K562 (cell line): Measurements from ENCODE around the gene GPATCH4. TPM values are rescaled to one million over a fixed set of nuclear protein-coding genes. Genes with fewer than 3 reads are reported as not detected.

Experiments
- ATF2 ChIP-seq: sonication (generic); formaldehyde crosslinking; IDR thresholded peaks from 2 replicates; pipeline ENCODE4 v1.8.1; 2022; ENCODE audit warnings: missing genetic modification reagents
- BRCA1 ChIP-seq, 2 experiments: fragments of 450-650 bp in 1 of 2; sonication (generic) in 1 of 2; formaldehyde crosslinking in 1 of 2; IDR thresholded peaks; 2 replicates each; pipeline versions ENCODE4 v1.5.0 to v1.6.1; 2017 to 2020; ENCODE audit warnings: mild to moderate bottlenecking in 1 of 2, missing genetic modification reagents in 1 of 2
- CCAR2 ChIP-seq: fragments of 200-400 bp; formaldehyde crosslinking; IDR thresholded peaks from 2 replicates; pipeline ENCODE4 v1.6.1; 2017; ENCODE audit warnings: mild to moderate bottlenecking, low read depth, low read length
- DIDO1 ChIP-seq: fragments of 450-650 bp; IDR thresholded peaks from 2 replicates; pipeline ENCODE4 v1.6.1; 2016; ENCODE audit warnings: low read depth, missing biosample characterization, missing genetic modification characterization
- ELK1 ChIP-seq: sonication (generic); formaldehyde crosslinking; IDR thresholded peaks from 2 replicates; pipeline ENCODE4 v1.8.1; 2022; ENCODE audit warnings: missing genetic modification reagents
- EP300 ChIP-seq: IDR thresholded peaks from 2 replicates; pipeline ENCODE4 v1.6.1; 2012; ENCODE audit warnings: low read length, improper control_type of control experiment
- FOXK2 ChIP-seq, 2 experiments: fragments of 450-650 bp; IDR thresholded peaks in 1 of 2; conservative IDR thresholded peaks in 1 of 2; 2 replicates each; pipeline ENCODE4 v1.6.1; 2016; ENCODE audit warnings: low read depth in 2 of 2, mild to moderate bottlenecking in 1 of 2
- HDAC1 ChIP-seq, 2 experiments: fragments of 450-650 bp; IDR thresholded peaks; 2 replicates each; pipeline ENCODE4 v1.6.1; 2016 to 2017; ENCODE audit warnings: inconsistent platforms in 1 of 2, mild to moderate bottlenecking in 1 of 2, moderate library complexity in 1 of 2
- HDAC6 ChIP-seq: IDR thresholded peaks from 2 replicates; pipeline ENCODE4 v1.6.1; 2012; ENCODE audit warnings: low read depth, mild to moderate bottlenecking, control low read depth, inconsistent platforms, low read length, moderate library complexity
- HOXB6 ChIP-seq: fragments of 250-450 bp; sonication (Bioruptor Pico); IDR thresholded peaks from 2 replicates; pipeline ENCODE4 v1.5.1; 2022; ENCODE audit warnings: mild to moderate bottlenecking, borderline replicate concordance
- KLF13 ChIP-seq: fragments of 450-650 bp; IDR thresholded peaks from 2 replicates; pipeline ENCODE4 v1.6.1; 2016; ENCODE audit warnings: missing genetic modification characterization, low read depth, mild to moderate bottlenecking, missing compliant biosample characterization, moderate library complexity, borderline replicate concordance
- LCOR ChIP-seq: sonication (generic); formaldehyde crosslinking; IDR thresholded peaks from 2 replicates; pipeline ENCODE4 v1.8.0; 2022; ENCODE audit warnings: mild to moderate bottlenecking, missing genetic modification reagents
- MEF2D ChIP-seq: conservative IDR thresholded peaks from 2 replicates; pipeline ENCODE4 v1.6.1; 2016; ENCODE audit warnings: low read depth, missing genetic modification characterization, missing compliant biosample characterization
- PHB2 ChIP-seq: fragments of 450-650 bp; IDR thresholded peaks from 2 replicates; pipeline ENCODE4 v1.6.1; 2017; ENCODE audit warnings: low read depth
- SMARCC2 ChIP-seq: fragments of 450-650 bp; IDR thresholded peaks from 2 replicates; pipeline ENCODE4 v1.6.1; 2017; ENCODE audit warnings: antibody characterized with exemption, moderate library complexity, mild to moderate bottlenecking, low read depth
- TCF7 ChIP-seq: sonication (generic); IDR thresholded peaks from 2 replicates; pipeline ENCODE4 v1.6.1; 2016; ENCODE audit warnings: antibody characterized with exemption, borderline replicate concordance
- YY1 ChIP-seq, 3 experiments: IDR thresholded peaks; 2 replicates each; pipeline ENCODE4 v1.6.1; 2011; ENCODE audit warnings: low read length in 2 of 3, mild to moderate bottlenecking in 2 of 3, moderate library complexity in 2 of 3, borderline replicate concordance in 1 of 3, control low read depth in 1 of 3, low read depth in 1 of 3; ENCODE audit not compliant: insufficient read depth in 3 of 3, insufficient replicate concordance in 2 of 3, control insufficient read depth in 1 of 3, insufficient read length in 1 of 3; ENCODE audit errors: extremely low read depth in 1 of 3
- ZBTB49 ChIP-seq: sonication (generic); formaldehyde crosslinking; IDR thresholded peaks from 2 replicates; pipeline ENCODE4 v1.8.0; 2022; ENCODE audit warnings: missing genetic modification reagents, mild to moderate bottlenecking, borderline replicate concordance
- ZNF224 ChIP-seq: sonication (generic); formaldehyde crosslinking; IDR thresholded peaks from 2 replicates; pipeline ENCODE4 v1.8.0; 2022; ENCODE audit warnings: mild to moderate bottlenecking, missing genetic modification reagents
- ZNF324 ChIP-seq: fragments of 250-450 bp; sonication (Bioruptor Pico); IDR thresholded peaks from 2 replicates; pipeline ENCODE4 v1.4.0; 2020; ENCODE audit warnings: mild to moderate bottlenecking
- ZNF830 ChIP-seq: fragments of 250-450 bp; sonication (Bioruptor Pico); IDR thresholded peaks from 2 replicates; pipeline ENCODE4 v1.5.0; 2021; ENCODE audit warnings: mild to moderate bottlenecking
- polyA plus RNA-seq, 8 experiments: library from polyadenylated mRNA; depleted of rRNA in 4 of 8; stranded (reverse) in 5 of 8; unstranded in 3 of 8; fragments of >200 nt; fragmentation: Nextera tagmentation in 2 of 8; fragmentation: Illumina TruSeq in 1 of 8; extraction: Ambion mirVana in 2 of 8; extraction: Trizol in 1 of 8; gene quantifications; 2 replicates each; pipeline versions ENCODE4 v1.2.1 to v1.2.3, GENCODE V29; 2011 to 2014; ENCODE audit warnings: inconsistent platforms in 1 of 8, missing spikeins in 1 of 8
- total RNA-seq, 7 experiments: library from RNA; depleted of rRNA in 6 of 7; stranded (reverse); fragments of >200 nt in 6 of 7; fragmentation: Illumina TruSeq in 2 of 7; extraction: Trizol in 2 of 7; gene quantifications; 2 replicates each; pipeline versions ENCODE4 v1.2.1 to v1.2.3, GENCODE V29; 2011 to 2021; ENCODE audit warnings: low replicate concordance in 1 of 7

The GPATCH4 gene
- total and polyA plus RNA-seq, 9 of the 15 experiments (the other 6 are each of a cell fraction or from before 2014, with no cell fraction given), result 43.7 to 105 (median 76.5) TPM

- no peak for TF ChIP-seq ZBTB49
- TF ChIP-seq KLF13 (tag), result peak; percentile 82; the same call in 1 of the 2 replicates
- TF ChIP-seq HDAC1 (IDR thresholded peaks at IDR 0.05), result peak; percentile 57 to 100; a peak in 3 of 4 replicates
- no peak for TF ChIP-seq HOXB6 (CRISPR knock-in tag)
- peak in 2 of 3 experiments; percentile 47 to 65 for TF ChIP-seq YY1 (IDR thresholded peaks at IDR 0.05; ENCODE audit: borderline replicate concordance in 1 of 3, control insufficient read depth in 1 of 3, extremely low read depth in 1 of 3, insufficient read depth in 3 of 3, insufficient read length in 1 of 3, insufficient replicate concordance in 2 of 3, low read depth in 1 of 3, low read length in 2 of 3)
- no peak for TF ChIP-seq DIDO1 (tag)
- no peak for TF ChIP-seq CCAR2
- TF ChIP-seq EP300, result no peak
- TF ChIP-seq ELK1 (CRISPR knock-in tag), result no peak
- TF ChIP-seq BRCA1 (IDR thresholded peaks at IDR 0.05), result no peak
- TF ChIP-seq BRCA1 (CRISPR knock-in tag; IDR thresholded peaks at IDR 0.05), result no peak
- TF ChIP-seq ZNF324 (CRISPR knock-in tag), result no peak
- no peak for TF ChIP-seq TCF7
- no peak for TF ChIP-seq ZNF224 (CRISPR knock-in tag)
- TF ChIP-seq SMARCC2, result no peak
- no peak for TF ChIP-seq LCOR
- no peak for TF ChIP-seq ZNF830 (CRISPR knock-in tag)
- no peak for TF ChIP-seq HDAC6
- TF ChIP-seq PHB2, result no peak
- no peak for TF ChIP-seq ATF2 (CRISPR knock-in tag)
- TF ChIP-seq FOXK2 (conservative IDR thresholded peaks at IDR 0.05 in 1 of 2, IDR thresholded peaks at IDR 0.05 in 1 of 2; ENCODE audit: low read depth in 2 of 2), result no peak; a peak in 1 of 4 replicates
- TF ChIP-seq MEF2D (tag), result no peak
Observed at GRCh38 chr1:156571919-156572662, 29.2 kb downstream of the GPATCH4 start, which contains the start of gene IQGAP3 (continued).
